Naive thymus-derived CD4-positive, alpha-beta T cell (primary cell): ENCODE results near the gene OR52B2. TPM values are rescaled to one million over a fixed set of nuclear protein-coding genes. Genes with fewer than 3 reads are reported as not detected.

Experiments used
- ATAC-seq: fragments of 150-1000 bp; cut with Tn5 transposase; 2 replicates; pipeline ENCODE4 v1.10.0; 2021; ENCODE audit warnings: mild to moderate bottlenecking, moderate library complexity
- CTCF ChIA-PET: fragments of 350-600 bp; sonication (Branson Sonifier 250); formaldehyde crosslinking; loops from one replicate; lab custom pipeline; 2021; ENCODE audit warnings: antibody characterized with exemption; lab: Charles Lee
- POLR2A ChIA-PET: fragments of 350-600 bp; sonication (Branson Sonifier 250); formaldehyde crosslinking; loops from one replicate; lab custom pipeline; 2021; ENCODE audit warnings: antibody characterized with exemption, inconsistent platforms; lab: Charles Lee
- DNase-seq, 9 donors: peaks; one replicate each; pipeline versions ENCODE4 v3.0.0 to v3.0.0-alpha.2; 2020 to 2022; ENCODE audit warnings: mixed read lengths in 1 of 9
- H3K27ac ChIP-seq: one replicate; pipeline ENCODE4 v1.7.0; 2013; ENCODE audit warnings: mild to moderate bottlenecking, low read depth, low read length, moderate library complexity
- H3K27me3 ChIP-seq, 2 donors: one replicate each; pipeline ENCODE4 v1.7.0; 2013; ENCODE audit warnings: low read length in 2 of 2, mild to moderate bottlenecking in 2 of 2, moderate library complexity in 2 of 2; ENCODE audit not compliant: control insufficient read depth in 2 of 2, insufficient read depth in 2 of 2
- H3K36me3 ChIP-seq, 3 experiments: 1 replicate in 2 of 3; 2 replicates in 1 of 3; pipeline ENCODE4 v1.7.0; 2013; ENCODE audit warnings: low read length in 3 of 3, mild to moderate bottlenecking in 3 of 3, moderate library complexity in 1 of 3; ENCODE audit not compliant: insufficient read depth in 3 of 3, control insufficient read depth in 2 of 3
- H3K4me1 ChIP-seq, 2 donors: one replicate each; pipeline ENCODE4 v1.7.0; 2013; ENCODE audit warnings: low read length in 2 of 2, mild to moderate bottlenecking in 2 of 2, moderate library complexity in 1 of 2; ENCODE audit not compliant: control insufficient read depth in 2 of 2, insufficient read depth in 2 of 2
- H3K4me3 ChIP-seq: 2 replicates; pipeline ENCODE4 v1.7.0; 2013; ENCODE audit warnings: mild to moderate bottlenecking, low read length
- H3K9me3 ChIP-seq, 3 experiments: 1 replicate in 2 of 3; 2 replicates in 1 of 3; pipeline ENCODE4 v1.7.0; 2013; ENCODE audit warnings: low read length in 3 of 3; ENCODE audit not compliant: control insufficient read depth in 2 of 3
- H3K27ac Mint-ChIP-seq, 9 donors: one replicate each; pipeline ENCODE4 v1.8.0; 2020 to 2022; ENCODE audit warnings: mixed read lengths in 9 of 9, mild to moderate bottlenecking in 8 of 9, moderate library complexity in 5 of 9, inconsistent platforms in 2 of 9
- H3K27me3 Mint-ChIP-seq, 5 donors: one replicate each; pipeline ENCODE4 v1.8.0; 2021 to 2022; ENCODE audit warnings: mixed read lengths in 5 of 5, mild to moderate bottlenecking in 1 of 5
- H3K36me3 Mint-ChIP-seq, 5 donors: one replicate each; pipeline ENCODE4 v1.8.0; 2020 to 2022; ENCODE audit warnings: mixed read lengths in 5 of 5, mild to moderate bottlenecking in 3 of 5, inconsistent platforms in 1 of 5
- H3K4me1 Mint-ChIP-seq, 7 donors: one replicate each; pipeline ENCODE4 v1.8.0; 2020 to 2022; ENCODE audit warnings: mixed read lengths in 7 of 7, mild to moderate bottlenecking in 3 of 7, inconsistent platforms in 1 of 7
- H3K4me3 Mint-ChIP-seq, 10 donors: one replicate each; pipeline ENCODE4 v1.8.0; 2020 to 2022; ENCODE audit warnings: mild to moderate bottlenecking in 10 of 10, mixed read lengths in 10 of 10, moderate library complexity in 6 of 10, inconsistent platforms in 2 of 10
- H3K9me3 Mint-ChIP-seq, 11 donors: one replicate each; pipeline ENCODE4 v1.8.0; 2020 to 2022; ENCODE audit warnings: mixed read lengths in 11 of 11, mild to moderate bottlenecking in 4 of 11, inconsistent platforms in 1 of 11, moderate library complexity in 1 of 11
- intact Hi-C, 2 donors: fragments of 100-400 bp; cut with micrococcal nuclease; formaldehyde crosslinking; loops; one replicate each; pipeline ENCODE4 v1.15.1; 2023
- polyA plus RNA-seq, 2 donors: library from polyadenylated mRNA; unstranded; fragments of 300-500 nt; fragmentation: Illumina TruSeq; gene quantifications; one replicate each; pipeline ENCODE4 v1.2.3, GENCODE V29; 2021
- total RNA-seq, 6 experiments: library from RNA in 5 of 6; stranded (reverse) in 5 of 6; gene quantifications; 1 replicate in 5 of 6; 2 replicates in 1 of 6; pipeline ENCODE4 v1.2.3 and lab custom pipeline; 2021 to 2026

The OR52B2 gene
- total and polyA plus RNA-seq, 7 experiments from 2014 or later = not detected

- H3K4me1 Mint-ChIP-seq = peaks cover 18 to 48% (median 32%) of the 10 kb centered on the region in 7 donors
- intact Hi-C loops = no loop called here
- DNase-seq (no peak), ATAC-seq (peak; percentile 81)
- peaks cover 0 to 2% (median 0%) of the 10 kb centered on the region in 11 donors for H3K9me3 Mint-ChIP-seq
- peaks cover 0 to 19% (median 9%) of the 10 kb centered on the region in 5 donors for H3K36me3 Mint-ChIP-seq
- H3K4me3 ChIP-seq = no peak overlapping the region
- no peaks in the 10 kb centered on the region for H3K9me3 ChIP-seq
- no peak overlapping the region for H3K27ac Mint-ChIP-seq
- H3K4me1 ChIP-seq = peaks cover 0 to 28% of the 10 kb centered on the region in 2 donors
- H3K4me3 Mint-ChIP-seq = no peak overlapping the region
- no peak overlapping the region for H3K27ac ChIP-seq
- H3K27me3 Mint-ChIP-seq = no peaks in the 10 kb centered on the region
- CTCF ChIA-PET = no interaction called here
- no peaks in the 10 kb centered on the region for H3K36me3 ChIP-seq
- no peaks in the 10 kb centered on the region for H3K27me3 ChIP-seq
- POLR2A ChIA-PET = interaction anchor here (0.6 kb wide), 1 partner anchor 11 kb away, joined by 3 read pairs; no protein-coding TSS in a partner anchor
Measured at GRCh38 chr11:6201481-6201880, 31.4 kb upstream of the OR52B2 start.

DNA sequence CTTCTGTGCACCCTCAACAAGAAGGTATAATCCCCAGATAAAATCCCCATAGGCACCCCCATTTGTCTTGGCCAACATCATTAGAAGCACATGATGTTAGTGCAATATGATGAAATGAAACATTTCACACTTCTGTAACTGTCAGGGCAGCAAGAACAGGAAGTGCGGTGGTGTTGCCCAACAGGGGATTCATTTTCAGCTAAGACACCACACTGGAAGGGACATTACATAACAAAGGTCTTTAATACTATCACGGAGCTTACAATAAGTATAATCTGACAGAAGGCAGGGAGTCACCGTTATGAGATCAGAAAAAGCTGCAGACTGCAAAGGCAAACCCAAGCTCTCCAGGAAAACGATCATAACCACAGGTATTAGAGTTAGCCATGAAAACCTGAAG lies 30.8 kb upstream of the OR52B2 start:
- CTCF ChIA-PET = no interaction called here

GRCh38 chr11:6199174-6199810 lies 29.2 kb upstream of the OR52B2 start, which contains the start of gene OR52W1:
TSS of gene OR52W1 (plus strand) at chr11:6199224. CDS start at chr11:6199224, 0 bp downstream.
- H3K27ac ChIP-seq = no peak within 1 kb of the TSS
- peaks cover 12 to 42% (median 21%) of the 10 kb centered on the region in 7 donors for H3K4me1 Mint-ChIP-seq
- H3K9me3 ChIP-seq = no peaks in the 10 kb centered on the region
- peaks cover 0 to 2% (median 0%) of the 10 kb centered on the region in 5 donors for H3K27me3 Mint-ChIP-seq
- intact Hi-C loops = no loop called here
- H3K4me3 Mint-ChIP-seq = no peak within 1 kb of the TSS
- no peaks in the 10 kb centered on the region for H3K36me3 ChIP-seq
- DNase-seq (no peak), ATAC-seq (no peak)
- H3K27me3 ChIP-seq = no peaks in the 10 kb centered on the region
- peaks cover 0 to 12% (median 5%) of the 10 kb centered on the region in 5 donors for H3K36me3 Mint-ChIP-seq
- ChIA-PET POLR2A (no interaction called here), CTCF (no interaction called here)
- H3K9me3 Mint-ChIP-seq = peaks cover 0 to 2% (median 0%) of the 10 kb centered on the region in 11 donors
- no peak within 1 kb of the TSS for H3K4me3 ChIP-seq
- H3K4me1 ChIP-seq = peaks cover 0 to 28% of the 10 kb centered on the region in 2 donors
- H3K27ac Mint-ChIP-seq = no peak within 1 kb of the TSS

More for the DNA sequence above, 30.8 kb upstream of the OR52B2 start:
- Histone ChIP-seq H3K4me1 (peaks cover 0 to 28% of the 10 kb centered on the region in 2 donors), H3K9me3 (no peaks in the 10 kb centered on the region), H3K4me3 (no peak overlapping the region), H3K27me3 (no peaks in the 10 kb centered on the region), H3K36me3 (no peaks in the 10 kb centered on the region), H3K27ac (no peak overlapping the region)
- ATAC-seq = peak; percentile 74
- Mint-ChIP-seq H3K27me3 (peaks cover 0 to 2% (median 0%) of the 10 kb centered on the region in 5 donors), H3K9me3 (peaks cover 0 to 2% (median 0%) of the 10 kb centered on the region in 11 donors), H3K36me3 (peaks cover 0 to 18% (median 9%) of the 10 kb centered on the region in 5 donors), H3K4me1 (peaks cover 18 to 53% (median 33%) of the 10 kb centered on the region in 7 donors), H3K27ac (peak overlapping the region in 2 of 9 donors; percentile 4 to 77), H3K4me3 (peak overlapping the region in 1 of 10 donors; percentile 2)
- no peak for DNase-seq
- POLR2A ChIA-PET = interaction anchor here (0.6 kb wide), 1 partner anchor 12 kb away, joined by 3 read pairs; no protein-coding TSS in a partner anchor
- intact Hi-C loops = no loop called here

- Histone ChIP-seq H3K4me1 (peaks cover 0 to 12% of the 10 kb centered on the region in 2 donors), H3K36me3 (no peaks in the 10 kb centered on the region), H3K4me3 (no peak overlapping the region), H3K27me3 (no peaks in the 10 kb centered on the region), H3K9me3 (no peaks in the 10 kb centered on the region), H3K27ac (no peak overlapping the region)
- H3K4me3 Mint-ChIP-seq = no peak overlapping the region
- CTCF ChIA-PET = no interaction called here
- POLR2A ChIA-PET = no interaction called here
- peaks cover 0 to 26% (median 6%) of the 10 kb centered on the region in 7 donors for H3K4me1 Mint-ChIP-seq
- ATAC-seq (no peak), DNase-seq (no peak)
- H3K27me3 Mint-ChIP-seq = peaks cover 0 to 6% (median 0%) of the 10 kb centered on the region in 5 donors
- peaks cover 0 to 7% (median 0%) of the 10 kb centered on the region in 5 donors for H3K36me3 Mint-ChIP-seq
- intact Hi-C loops = no loop called here
- no peak overlapping the region for H3K27ac Mint-ChIP-seq
- H3K9me3 Mint-ChIP-seq = peaks cover 0 to 2% (median 0%) of the 10 kb centered on the region in 11 donors
Measured at GRCh38 chr11:6197466-6198200, 27.5 kb upstream of the OR52B2 start.

- Histone ChIP-seq H3K27me3 (no peaks in the 10 kb centered on the region), H3K4me3 (no peak overlapping the region), H3K9me3 (no peaks in the 10 kb centered on the region), H3K36me3 (no peaks in the 10 kb centered on the region), H3K4me1 (peaks cover 0 to 8% of the 10 kb centered on the region in 2 donors), H3K27ac (no peak overlapping the region)
- ATAC-seq (no peak), DNase-seq (no peak)
- ChIA-PET POLR2A (no interaction called here), CTCF (interaction anchor here (0.6 kb wide), 1 partner anchor 164 kb away, joined by 3 read pairs; no protein-coding TSS in a partner anchor)
- H3K4me3 Mint-ChIP-seq = no peak overlapping the region
- H3K27me3 Mint-ChIP-seq = peaks cover 0 to 8% (median 0%) of the 10 kb centered on the region in 5 donors
- H3K27ac Mint-ChIP-seq = no peak overlapping the region
- intact Hi-C loops = loop anchor here in 1 of 2 donors (1.0 kb wide), 1 partner anchor 38 kb away; the partner anchor contains the start of gene FHIP1B
- peaks cover 0 to 4% (median 0%) of the 10 kb centered on the region in 5 donors for H3K36me3 Mint-ChIP-seq
- peaks cover 0 to 18% (median 6%) of the 10 kb centered on the region in 7 donors for H3K4me1 Mint-ChIP-seq
- peaks cover 0 to 2% (median 0%) of the 10 kb centered on the region in 11 donors for H3K9me3 Mint-ChIP-seq
Measured at GRCh38 chr11:6196396-6196795, 26.3 kb upstream of the OR52B2 start.

- POLR2A ChIA-PET = no interaction called here
- Histone ChIP-seq H3K4me3 (no peak overlapping the region), H3K27me3 (no peaks in the 10 kb centered on the region), H3K36me3 (no peaks in the 10 kb centered on the region), H3K9me3 (no peaks in the 10 kb centered on the region), H3K4me1 (no peaks in the 10 kb centered on the region), H3K27ac (no peak overlapping the region)
- CTCF ChIA-PET = no interaction called here
- ATAC-seq = no peak
- intact Hi-C loops = no loop called here
- Mint-ChIP-seq H3K36me3 (no peaks in the 10 kb centered on the region), H3K9me3 (peaks cover 0 to 2% (median 0%) of the 10 kb centered on the region in 11 donors), H3K4me3 (no peak overlapping the region), H3K27ac (no peak overlapping the region), H3K4me1 (peaks cover 0 to 8% (median 0%) of the 10 kb centered on the region in 7 donors), H3K27me3 (peaks cover 0 to 9% (median 0%) of the 10 kb centered on the region in 5 donors)
- DNase-seq = no peak
Measured at GRCh38 chr11:6194065-6194581, 24.0 kb upstream of the OR52B2 start.
